DMS79 treated with DMSO at 0.1 percent for 48 hours (cell line): ENCODE data around the gene GGT5.
"Not testable (repeated sequence)": the region's sequence is repeated elsewhere in the genome, so short reads cannot be mapped to it uniquely, and the experiment has no call there.

Experiments used
- DNase-seq: peaks from one replicate; lab custom pipeline; 2025; lab: John Stamatoyannopoulos, UW

The GGT5 gene

GRCh38 chr22:24245030-24245431 is at the start of gene GGT5:
Gene GGT5 (minus strand): TSS chr22:24245082. CDS start chr22:24244725, 357 bp downstream.
- DNase-seq, result not testable (repeated sequence)

GRCh38 chr22:24292202-24292830 is 47.4 kb upstream of the GGT5 start:
- not testable (repeated sequence) for DNase-seq

GRCh38 chr22:24291515-24292201 is 46.8 kb upstream of the GGT5 start:
- DNase-seq, result no peak

GRCh38 chr22:24290459-24290858 is 45.6 kb upstream of the GGT5 start:
- DNase-seq, result no peak

GRCh38 chr22:24289741-24290163 is 44.9 kb upstream of the GGT5 start:
- peak; percentile 34 for DNase-seq

- DNase-seq, result no peak
These were observed 44.2 kb upstream of the GGT5 start for GRCh38 chr22:24289114-24289513.

GRCh38 chr22:24287801-24288200 is 42.9 kb upstream of the GGT5 start:
- DNase-seq, result not testable (repeated sequence)

- not testable (repeated sequence) for DNase-seq
These were observed 42.3 kb upstream of the GGT5 start for GRCh38 chr22:24287212-24287611.

- DNase-seq, result no peak
These were observed 40.4 kb upstream of the GGT5 start for GRCh38 chr22:24285245-24285644.

- no peak for DNase-seq
These were observed 39.9 kb upstream of the GGT5 start for GRCh38 chr22:24284747-24285203.

GRCh38 chr22:24282401-24282800 is 37.5 kb upstream of the GGT5 start:
- DNase-seq, result no peak

GRCh38 chr22:24280363-24280762 is 35.5 kb upstream of the GGT5 start:
- not testable (repeated sequence) for DNase-seq

GRCh38 chr22:24274696-24275405 is 30.0 kb upstream of the GGT5 start:
- not testable (repeated sequence) for DNase-seq

- not testable (repeated sequence) for DNase-seq
These were observed 29.0 kb upstream of the GGT5 start for GRCh38 chr22:24273906-24274305.

- DNase-seq, result not testable (repeated sequence)
These were observed 28.1 kb upstream of the GGT5 start for GRCh38 chr22:24273031-24273430.

- peak; percentile 28 for DNase-seq
These were observed 26.5 kb upstream of the GGT5 start for GRCh38 chr22:24271386-24271854.

- DNase-seq, result peak; percentile 50
These were observed 25.9 kb upstream of the GGT5 start, which contains the start of gene SPECC1L for GRCh38 chr22:24270556-24271385. Gene SPECC1L (plus strand): TSS chr22:24270831. CDS start chr22:24302232, 31,401 bp downstream.

GRCh38 chr22:24266495-24266894 is 21.6 kb upstream of the GGT5 start:
- DNase-seq, result not testable (repeated sequence)

- no peak for DNase-seq
These were observed 20.9 kb upstream of the GGT5 start for GRCh38 chr22:24265734-24266133.

- DNase-seq, result not testable (repeated sequence)
These were observed 19.5 kb upstream of the GGT5 start for GRCh38 chr22:24264329-24264896.

GRCh38 chr22:24263479-24263878 is 18.6 kb upstream of the GGT5 start:
- DNase-seq, result not testable (repeated sequence)
